ENCODE results near the gene DCDC2.
"Not testable (repeated sequence)": the region's sequence is repeated elsewhere in the genome, so short reads cannot be mapped to it uniquely, and the experiment has no call there.

The DCDC2 gene

GRCh38 chr6:24323632-24324337 lies 34.1 kb downstream of the DCDC2 start:
- no peak for DNase-seq

GRCh38 chr6:24322924-24323323 lies 34.9 kb downstream of the DCDC2 start:
- DNase-seq, result no peak

GRCh38 chr6:24322446-24322845 lies 35.4 kb downstream of the DCDC2 start:
- not testable (repeated sequence) for DNase-seq

- DNase-seq, result no peak
Measured at GRCh38 chr6:24321538-24322162, 36.2 kb downstream of the DCDC2 start.

- DNase-seq, result no peak
Measured at GRCh38 chr6:24313251-24314141, 44.4 kb downstream of the DCDC2 start.

GRCh38 chr6:24311775-24312174 lies 46.1 kb downstream of the DCDC2 start:
- not testable (repeated sequence) for DNase-seq

- DNase-seq, result no peak
Measured at GRCh38 chr6:24307881-24308280, 50.0 kb downstream of the DCDC2 start.

- no peak for DNase-seq
Measured at GRCh38 chr6:24306936-24307335, 50.9 kb downstream of the DCDC2 start.

GRCh38 chr6:24306038-24306437 lies 51.8 kb downstream of the DCDC2 start:
- DNase-seq, result no peak

GRCh38 chr6:24296944-24297343 lies 60.9 kb downstream of the DCDC2 start:
- no peak for DNase-seq

GRCh38 chr6:24293852-24294251 lies 64.0 kb downstream of the DCDC2 start:
- not testable (repeated sequence) for DNase-seq

- DNase-seq, result no peak
Measured at GRCh38 chr6:24287239-24287638, 70.6 kb downstream of the DCDC2 start.

- DNase-seq, result no peak
Measured at GRCh38 chr6:24284006-24284405, 73.9 kb downstream of the DCDC2 start.

- DNase-seq, result peak; percentile 99
Measured at GRCh38 chr6:24283043-24283985, 74.5 kb downstream of the DCDC2 start.

- peak; percentile 72 for DNase-seq
Measured at GRCh38 chr6:24274441-24275083, 83.3 kb downstream of the DCDC2 start.

- DNase-seq, result no peak
Measured at GRCh38 chr6:24273096-24273870, 84.6 kb downstream of the DCDC2 start.

- DNase-seq, result no peak
Measured at GRCh38 chr6:24272553-24272952, 85.3 kb downstream of the DCDC2 start.

- no peak for DNase-seq
Measured at GRCh38 chr6:24272148-24272547, 85.7 kb downstream of the DCDC2 start.

- DNase-seq, result no peak
Measured at GRCh38 chr6:24270011-24270410, 87.8 kb downstream of the DCDC2 start.

GRCh38 chr6:24258214-24258613 lies 99.6 kb downstream of the DCDC2 start:
- not testable (repeated sequence) for DNase-seq

GRCh38 chr6:24257282-24257681 lies 100.6 kb downstream of the DCDC2 start:
- peak; percentile 29 for DNase-seq
